Activated gamma-delta T cell treated with Interleukin-2 at 50 U/mL for 16 hours (primary cell): ENCODE data around the gene ACTR6.
"Not testable (repeated sequence)": the region's sequence is repeated elsewhere in the genome, so short reads cannot be mapped to it uniquely, and the experiment has no call there.

ENCODE experiments used
- DNase-seq: peaks from one replicate; pipeline ENCODE4 v3.0.0-alpha.2; 2020

The ACTR6 gene

DNA sequence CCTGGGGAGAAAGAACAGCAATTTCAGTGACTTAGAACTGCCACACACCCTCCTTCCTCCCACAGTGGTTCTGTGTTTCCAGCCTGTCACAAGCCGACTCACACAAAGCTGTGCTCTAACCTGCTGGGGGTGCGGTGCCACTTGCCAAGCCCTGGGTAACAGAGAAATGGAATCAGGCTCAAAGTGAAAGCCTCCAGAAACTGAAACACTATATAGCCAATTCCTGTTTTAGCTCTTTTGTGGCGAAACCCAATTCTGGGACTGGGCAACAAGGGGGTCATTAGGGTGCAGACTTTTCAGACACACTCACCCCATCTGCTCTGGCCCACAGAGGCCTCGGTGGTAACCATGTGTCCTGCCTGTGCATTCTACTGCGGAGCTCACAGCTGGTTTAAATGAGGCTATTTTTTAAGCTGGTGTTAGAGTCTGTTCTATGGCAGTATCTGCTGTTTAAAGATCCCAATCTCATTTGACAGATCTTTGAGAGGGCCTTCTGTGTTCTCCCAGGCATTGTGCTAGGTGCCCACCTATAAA is 15.2 kb upstream of the ACTR6 start:
- no peak for DNase-seq

DNA sequence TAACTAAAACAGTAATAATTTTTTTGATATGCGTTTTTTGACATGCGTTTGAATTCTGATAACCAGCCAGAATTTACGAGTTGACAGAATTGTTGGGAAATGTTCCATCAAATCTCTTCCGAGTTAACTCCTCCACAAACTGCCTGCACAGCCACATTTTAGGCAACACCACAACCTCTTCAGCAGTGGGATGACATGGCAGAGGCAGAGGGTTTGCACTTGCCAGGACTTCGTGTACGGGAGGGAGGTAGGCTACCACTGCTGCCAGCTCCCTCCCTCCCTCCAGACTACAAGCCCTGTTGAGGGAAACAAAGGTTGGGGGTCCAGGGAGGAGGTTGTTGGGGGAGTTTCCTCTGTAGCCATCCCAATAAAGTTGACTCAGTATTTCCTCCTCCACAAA is 14.5 kb upstream of the ACTR6 start:
- DNase-seq = no peak

DNA sequence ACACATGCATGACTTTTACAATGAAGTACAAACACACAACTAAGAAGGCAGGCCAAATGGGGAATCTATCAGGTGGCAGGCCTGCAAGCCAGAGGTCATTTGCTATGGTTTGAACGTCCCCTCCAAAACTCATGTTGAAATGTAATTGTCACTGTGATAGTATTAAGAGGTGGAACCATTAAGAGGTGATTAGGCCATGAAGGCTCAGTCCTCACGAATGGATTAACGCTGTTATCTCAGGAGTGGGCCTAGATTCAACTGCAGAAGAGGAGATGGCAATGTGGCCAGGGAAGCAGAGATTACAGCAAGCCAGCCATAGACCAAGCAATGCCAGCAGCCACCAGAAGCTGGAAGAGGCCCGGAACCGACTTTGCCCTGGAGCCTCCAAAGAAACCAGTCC is 13.5 kb upstream of the ACTR6 start:
- DNase-seq = no peak

DNA sequence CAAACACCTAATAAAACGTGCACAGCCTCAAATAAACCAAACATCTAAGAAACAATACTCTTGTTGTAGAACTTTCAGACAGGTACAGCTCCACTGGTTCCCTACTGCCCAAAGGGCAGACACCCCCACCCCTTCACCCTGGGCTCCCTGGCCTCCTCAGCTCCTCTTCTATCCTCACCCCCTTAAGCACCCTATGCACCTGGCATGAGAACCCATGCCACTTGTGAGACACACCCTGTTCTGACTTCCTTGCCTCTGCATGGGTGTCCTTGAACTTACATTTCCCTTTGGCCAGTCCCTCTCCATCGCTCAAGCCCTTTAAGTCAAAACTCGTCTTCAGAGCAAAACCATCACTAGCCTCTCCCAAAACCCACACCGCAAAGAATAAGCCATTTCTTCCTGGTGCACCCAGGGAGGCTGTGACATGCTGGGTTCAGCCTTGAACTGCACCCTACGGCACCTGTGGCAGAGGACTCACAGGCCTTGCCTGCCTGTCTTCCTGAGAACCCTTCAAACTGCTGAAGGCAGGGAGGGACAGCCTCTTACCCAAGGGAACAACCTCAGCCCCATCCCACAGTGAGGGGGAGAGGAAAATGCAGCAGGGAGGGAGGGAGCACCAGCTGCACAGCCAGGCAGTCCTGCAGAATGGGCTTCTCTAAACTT is 12.6 kb upstream of the ACTR6 start:
- DNase-seq = no peak

DNA sequence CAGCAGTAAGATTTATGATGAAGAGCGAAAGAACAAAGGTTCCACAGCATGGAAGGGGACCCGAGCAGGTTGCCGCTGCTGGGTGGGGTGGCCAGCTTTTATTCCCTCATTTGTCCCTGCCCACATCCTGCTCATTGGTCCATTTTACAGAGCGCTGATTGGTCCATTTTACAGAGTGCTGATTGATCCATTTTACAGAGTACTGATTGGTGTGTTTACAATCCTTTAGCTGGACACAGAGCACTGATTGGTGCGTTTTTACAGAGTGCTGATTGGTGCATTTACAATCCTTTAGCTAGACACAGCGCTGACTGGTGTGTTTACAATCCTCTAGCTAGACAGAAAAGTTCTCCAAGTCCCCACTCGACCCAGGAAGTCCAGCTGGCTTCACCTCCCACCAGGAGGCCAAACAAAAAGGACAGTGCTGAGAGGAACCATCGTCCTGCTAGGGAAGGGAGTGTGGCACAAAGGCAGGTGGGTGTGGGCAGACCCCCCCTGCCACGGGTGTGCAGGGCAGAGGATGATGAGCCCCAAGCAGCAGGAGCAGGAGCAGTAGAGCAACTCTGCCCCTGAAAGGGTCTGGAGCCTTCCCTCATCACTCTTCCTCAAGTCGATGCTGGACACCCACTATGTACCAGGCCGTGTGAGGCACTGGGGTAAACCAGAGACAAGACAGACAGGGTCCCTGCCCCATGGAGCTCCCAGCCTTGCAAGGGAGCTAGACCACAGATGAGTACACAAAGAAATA is 11.6 kb upstream of the ACTR6 start:
- DNase-seq = not testable (repeated sequence)

DNA sequence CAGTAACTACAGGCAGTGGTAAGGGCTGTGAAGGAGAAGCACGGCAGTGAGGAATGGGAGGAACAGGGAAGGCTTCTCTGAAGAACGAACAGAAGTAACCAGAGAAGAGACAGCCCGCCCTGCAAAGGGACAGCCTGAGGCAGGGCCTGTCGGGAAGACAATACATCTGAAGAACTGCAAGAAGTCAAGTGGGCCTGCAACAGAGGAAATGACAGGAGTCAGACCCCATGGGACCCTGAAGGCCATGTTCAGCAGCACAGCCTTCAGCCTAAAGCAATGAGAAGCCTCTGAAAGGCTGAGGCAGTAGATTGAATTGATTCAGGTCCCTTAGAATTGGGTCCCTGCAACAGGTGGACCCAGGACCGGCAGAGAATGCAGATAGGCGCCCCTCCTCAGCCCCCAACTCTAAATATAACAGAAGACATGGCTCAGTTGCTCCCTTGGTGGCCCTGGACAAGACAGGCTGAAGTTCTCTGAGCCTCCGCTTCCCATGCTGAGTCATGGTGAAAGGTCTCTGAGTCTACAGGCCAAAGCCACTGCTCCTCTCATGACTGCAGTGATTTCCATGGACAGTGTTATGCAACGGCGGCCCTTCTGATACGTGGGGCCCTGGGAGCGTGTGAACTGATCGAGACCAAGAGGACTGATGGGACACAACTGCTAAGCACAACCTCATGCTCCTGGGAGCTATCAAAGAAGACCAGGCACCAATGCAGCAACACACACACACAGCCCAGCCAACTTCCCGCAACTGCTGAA is 10.8 kb upstream of the ACTR6 start:
- no peak for DNase-seq

DNA sequence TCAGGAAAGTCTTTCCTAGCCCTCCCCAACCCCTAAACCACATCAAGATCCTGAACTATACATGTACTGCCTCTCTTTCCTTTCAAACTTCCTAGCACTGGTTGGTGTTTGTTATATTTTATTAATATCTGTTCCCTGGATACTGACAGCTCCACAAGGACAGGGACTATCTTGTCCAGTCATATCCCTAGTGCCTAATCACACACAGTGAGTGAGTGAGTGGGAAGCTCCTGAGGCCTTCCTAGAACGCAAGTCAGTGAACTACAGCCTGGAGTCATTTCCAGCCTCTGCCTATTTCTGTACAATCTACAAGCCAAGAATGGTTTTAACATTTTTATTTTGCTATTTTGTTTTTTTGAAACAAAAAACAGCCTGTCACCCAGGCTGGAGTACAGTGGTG is 7.5 kb upstream of the ACTR6 start:
- DNase-seq = no peak

DNA sequence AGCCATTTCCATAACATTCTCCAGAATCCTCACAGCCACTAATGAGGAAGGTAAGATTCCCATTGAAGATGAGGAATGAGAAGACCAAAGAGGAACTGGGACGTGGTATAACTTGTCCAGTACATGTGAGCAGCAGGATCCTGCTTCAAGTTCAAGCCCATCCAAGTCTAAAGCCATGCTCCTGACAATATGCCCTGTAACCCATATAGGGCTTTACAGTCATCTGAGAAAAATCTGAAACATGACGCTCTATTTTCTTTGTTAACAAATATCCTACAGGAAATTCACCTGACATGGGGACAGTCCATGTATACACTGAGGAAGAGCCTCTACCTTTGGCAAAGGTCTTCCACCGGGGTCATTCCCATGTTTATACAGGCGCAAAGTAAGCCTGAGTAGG is 3.1 kb upstream of the ACTR6 start:
- DNase-seq = no peak

DNA sequence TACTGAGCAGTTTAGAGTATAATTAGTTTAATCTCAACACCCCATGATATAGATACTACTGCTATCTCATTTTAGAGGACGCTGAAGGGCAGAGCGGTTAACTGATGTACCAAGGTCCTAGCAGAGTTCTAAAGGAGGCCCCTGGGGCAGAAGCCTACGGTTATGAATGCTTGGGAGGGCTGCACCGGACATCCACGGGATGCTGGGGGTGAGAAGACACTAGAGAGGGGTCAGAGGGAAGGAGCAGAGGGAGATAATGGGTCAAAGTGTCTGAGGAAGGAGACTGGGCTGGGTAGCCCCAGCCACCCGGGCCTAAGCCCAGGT is 1.6 kb upstream of the ACTR6 start:
- no peak for DNase-seq

DNA sequence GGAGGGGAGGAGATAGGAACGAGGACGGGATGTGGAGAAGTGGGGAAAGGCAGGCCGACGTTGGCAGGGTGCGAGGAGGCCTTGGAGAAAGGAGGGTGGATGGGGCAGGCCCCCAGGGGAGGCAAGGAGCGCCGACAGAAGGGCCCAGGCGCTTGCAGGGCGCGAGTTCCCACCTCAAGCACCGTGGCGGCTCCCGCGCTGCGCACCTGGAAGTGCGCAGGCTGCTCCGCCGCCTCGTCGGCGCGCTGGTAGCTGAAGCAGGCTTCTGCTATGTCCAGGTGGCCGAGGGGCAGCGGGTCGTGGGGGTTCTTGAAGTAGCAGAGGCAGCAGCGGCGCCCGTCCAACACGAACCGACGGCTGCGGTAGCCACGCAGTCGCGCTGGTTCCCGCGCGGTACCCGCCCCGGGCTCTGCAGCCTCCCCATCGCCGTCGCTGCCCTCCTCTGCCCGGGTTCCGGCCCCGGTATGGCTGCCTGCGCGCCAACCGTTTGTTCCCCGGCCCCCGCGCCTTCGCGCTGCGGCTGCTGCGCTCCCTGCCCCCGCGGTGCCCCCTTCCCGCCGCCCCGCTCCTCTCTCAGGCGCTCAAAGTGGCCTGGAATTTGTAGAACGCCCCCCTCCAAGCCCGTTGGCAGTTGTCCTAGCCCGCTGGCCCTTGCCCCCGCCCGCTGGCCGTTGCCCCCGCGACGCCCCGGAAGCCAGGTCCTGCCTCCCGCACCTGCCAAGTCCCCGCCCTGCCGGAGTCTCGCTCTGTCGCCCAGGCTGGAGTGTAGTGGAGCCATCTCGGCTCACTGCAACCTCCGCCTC is 1.1 kb upstream of the ACTR6 start:
- DNase-seq = peak; percentile 75

DNA sequence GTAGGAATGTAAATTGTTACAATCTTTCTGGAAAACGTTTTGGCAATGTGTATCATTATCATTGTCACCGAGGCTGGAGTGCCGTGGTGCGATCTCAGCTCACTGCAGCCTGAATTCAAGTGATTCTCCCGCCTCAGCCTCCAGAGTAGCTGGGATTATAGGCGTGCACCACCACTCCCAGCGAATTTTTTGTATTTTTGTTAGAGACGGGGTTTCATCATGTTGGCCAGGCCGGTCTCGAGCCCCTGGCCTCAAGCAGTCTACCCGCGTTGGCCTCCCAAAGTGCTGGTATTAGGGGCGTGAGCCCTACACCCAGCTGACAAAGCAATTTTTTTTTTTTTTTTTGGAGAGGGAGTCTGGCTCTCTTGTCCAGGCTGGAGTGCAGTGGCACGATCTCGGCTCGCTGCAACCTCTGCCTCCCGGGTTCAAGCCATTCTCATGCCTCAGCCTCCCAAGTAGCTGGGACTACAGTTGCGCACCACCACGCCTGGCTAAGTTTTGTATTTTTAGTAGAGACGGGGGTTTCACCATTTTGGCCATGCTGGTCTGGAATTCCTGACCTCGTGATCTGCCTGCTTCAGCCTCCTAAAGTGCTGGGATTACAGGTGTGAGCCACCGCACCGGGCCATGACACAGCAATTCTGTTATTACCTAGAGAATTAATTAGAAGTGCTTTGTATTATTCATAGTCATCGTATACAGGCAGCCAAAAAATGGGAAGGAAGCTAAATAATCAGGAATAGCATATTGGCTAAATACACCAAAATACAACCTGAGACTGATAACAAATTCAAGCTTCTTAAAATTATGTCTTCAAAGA is 1.2 kb downstream of the ACTR6 start:
- DNase-seq = no peak

DNA sequence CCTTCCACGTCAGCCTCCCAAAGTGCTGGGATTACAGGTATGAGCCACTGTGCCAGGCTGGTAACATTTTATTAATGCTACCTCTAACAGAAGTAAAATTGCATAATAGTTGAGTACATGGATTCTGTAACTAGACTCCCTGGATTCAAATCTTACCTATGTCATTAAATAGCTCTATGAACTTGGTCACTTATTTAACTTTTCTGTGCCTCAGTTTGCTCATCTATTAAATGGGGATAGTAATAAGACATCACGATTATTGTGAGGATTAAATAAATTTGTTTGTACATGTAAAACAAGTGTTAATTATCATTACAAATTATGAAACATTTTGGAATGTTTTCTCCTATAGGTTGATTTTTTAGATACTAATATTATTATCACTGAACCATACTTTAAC is 6.7 kb downstream of the ACTR6 start:
- DNase-seq = no peak

DNA sequence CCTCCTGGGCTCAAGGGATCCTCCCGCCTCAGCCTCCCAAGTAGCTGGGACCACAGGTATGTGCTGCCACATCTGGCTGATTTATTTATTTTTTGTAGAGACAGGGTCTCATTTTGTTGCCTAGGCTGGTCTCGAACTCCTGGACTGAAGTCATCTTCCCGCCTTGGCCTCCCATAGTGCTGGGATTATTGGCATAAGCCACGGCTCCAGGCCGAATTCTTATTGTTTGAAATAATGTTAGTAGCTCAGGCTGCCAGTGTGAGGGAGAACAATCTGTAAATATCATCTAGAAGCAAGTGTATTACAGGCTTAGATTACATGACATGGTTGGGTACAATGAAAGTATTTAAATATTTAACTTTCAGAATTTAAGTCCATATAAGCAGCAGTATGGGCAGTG is 8.2 kb downstream of the ACTR6 start:
- DNase-seq = no peak

DNA sequence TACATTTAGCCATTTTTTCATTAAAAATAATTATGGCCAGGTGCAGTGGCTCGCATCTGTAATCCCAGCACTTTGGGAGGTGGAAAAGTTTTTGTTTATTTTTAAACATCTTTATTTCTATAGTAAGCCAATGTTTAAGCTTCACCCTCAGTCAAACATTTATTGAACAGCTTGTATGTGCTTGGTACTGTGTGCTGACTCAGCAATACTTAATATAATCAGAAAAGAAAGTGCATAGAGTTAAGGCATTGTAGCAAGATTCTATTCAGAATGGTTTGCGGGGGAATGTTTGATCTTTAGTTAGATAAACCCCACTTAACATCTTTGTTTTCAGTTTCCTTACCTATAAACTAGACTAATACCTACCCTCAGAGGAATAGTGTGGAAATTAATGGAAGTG is 11.1 kb downstream of the ACTR6 start:
- no peak for DNase-seq

DNA sequence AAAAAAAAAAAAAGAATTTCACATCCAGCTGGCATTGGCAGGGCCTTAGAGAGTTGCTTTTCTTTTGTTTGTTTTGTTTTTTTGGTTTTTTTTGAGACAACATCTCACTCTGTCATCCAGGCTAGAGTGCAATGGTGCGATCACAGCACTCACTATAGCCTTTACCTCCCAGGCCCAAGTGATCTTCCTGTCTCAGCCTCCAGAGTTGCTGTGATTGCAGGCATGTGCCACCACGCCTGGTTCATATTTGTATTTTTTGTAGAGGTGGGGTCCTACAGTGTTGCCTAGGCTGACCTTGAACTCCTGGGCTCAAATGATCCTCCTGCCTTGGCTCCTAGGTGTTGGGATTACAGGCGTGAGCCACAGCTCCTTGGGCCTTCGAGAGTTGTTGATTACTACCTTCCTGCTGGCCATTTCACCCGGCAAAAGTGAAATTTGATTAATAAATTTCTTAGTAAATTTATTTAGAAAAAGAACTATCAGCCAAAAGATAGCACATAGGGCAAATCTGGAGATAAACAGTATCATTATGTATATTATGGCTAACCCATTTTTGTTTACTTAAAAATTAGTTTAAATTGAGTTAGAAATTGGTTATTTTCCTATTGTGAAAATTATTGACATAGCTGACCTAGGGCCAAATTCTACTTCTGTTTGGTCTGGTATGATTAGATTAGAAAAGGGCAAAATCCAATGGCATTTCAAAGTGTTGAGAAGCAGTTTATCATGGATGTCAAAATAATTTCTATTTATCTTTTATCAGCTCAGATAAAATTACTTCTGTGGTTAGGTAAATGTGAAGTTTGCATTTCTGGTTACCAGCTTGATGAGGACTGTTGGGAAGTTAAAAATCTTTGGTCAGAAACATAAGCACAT is 12.6 kb downstream of the ACTR6 start:
- DNase-seq = no peak

DNA sequence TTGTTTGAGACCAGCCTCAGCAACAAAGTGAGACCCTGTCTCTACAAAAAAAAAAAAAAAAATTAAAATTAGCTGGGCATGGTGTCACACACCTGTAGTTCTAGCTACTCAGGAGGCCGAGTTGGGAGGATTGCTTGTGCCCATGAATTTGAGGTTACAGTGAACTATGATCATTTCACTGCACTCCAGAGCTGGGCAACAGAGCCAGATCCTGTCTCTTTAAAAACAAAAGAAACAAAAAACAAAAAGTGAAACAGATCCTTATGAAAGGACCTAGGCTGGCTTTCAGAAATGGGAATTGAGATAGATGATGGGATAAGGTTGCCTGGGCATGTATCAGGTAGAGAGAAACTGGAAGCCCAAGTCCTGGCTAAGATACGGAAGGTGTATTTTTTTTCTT is 13.9 kb downstream of the ACTR6 start:
- DNase-seq = no peak

DNA sequence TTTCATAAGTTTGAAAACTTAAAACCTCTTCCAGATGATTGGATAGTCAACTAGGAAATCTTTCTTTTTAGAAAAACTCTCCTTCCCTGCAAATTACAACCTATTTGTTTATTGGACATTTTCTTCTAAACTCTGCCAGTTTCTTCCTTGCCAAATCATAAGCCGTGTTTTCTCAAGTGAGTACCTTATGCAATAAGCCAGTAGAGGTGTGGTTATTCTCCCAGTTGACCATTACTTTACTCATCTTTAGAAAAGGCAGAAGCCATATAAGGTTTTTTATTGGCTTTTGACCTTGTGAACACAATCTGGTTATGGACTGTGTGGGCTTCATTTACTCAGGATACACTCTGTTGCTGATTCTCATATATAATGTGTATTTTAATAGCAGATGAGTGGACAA is 14.6 kb downstream of the ACTR6 start:
- no peak for DNase-seq

DNA sequence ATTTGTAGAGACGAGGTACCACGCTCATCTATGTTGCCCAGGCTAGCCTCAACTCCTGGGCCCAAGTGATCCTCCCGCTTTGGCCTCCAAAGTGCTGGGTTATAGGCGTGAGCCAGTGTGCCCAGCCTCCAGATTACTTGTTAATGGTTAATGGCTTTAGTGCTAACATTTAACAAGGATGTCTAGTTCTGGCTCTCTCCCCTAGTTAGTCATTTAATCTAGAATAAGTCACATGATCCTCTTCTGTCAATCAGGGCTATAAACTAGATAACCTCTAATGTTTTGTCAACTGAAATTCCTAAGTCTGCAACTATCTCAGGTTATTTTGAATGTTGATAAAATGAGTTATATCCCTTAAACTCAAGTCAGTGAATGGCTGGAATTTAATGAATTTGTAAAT is 15.7 kb downstream of the ACTR6 start:
- no peak for DNase-seq

DNA sequence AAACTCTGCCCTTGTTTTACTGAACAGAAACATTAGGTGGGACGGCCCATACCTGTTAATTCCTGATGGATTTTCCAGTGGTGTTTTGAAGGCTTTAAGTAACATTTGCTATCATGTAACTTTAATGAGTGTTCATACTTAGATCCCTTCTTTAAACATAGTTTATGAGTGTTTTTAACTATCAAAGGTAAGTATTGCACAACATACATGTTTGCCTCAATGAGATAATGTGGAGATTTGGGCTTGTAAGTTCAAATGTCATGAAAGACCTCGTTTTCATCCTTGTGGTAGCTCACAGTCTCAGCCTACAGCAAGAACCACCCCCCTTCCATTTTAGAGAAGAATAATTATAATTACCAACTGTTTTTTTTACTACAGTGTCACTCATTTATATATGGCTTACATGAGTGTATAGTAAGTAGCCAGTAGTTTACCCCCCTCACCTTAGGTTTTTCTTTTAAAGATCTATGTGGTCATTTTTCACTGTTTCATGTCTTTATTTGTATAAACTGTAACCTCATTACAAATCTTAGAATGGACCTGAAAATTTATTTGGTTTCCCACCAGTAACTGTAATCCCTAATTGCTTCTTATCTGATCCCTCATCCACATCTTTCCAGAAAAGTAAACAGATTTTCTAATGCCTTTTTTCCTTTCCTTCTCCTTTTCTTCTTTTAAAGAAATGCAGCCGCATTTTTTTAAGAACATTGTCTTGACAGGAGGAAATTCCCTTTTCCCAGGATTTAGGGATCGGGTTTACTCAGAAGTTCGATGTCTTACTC is 18.9 kb downstream of the ACTR6 start:
- no peak for DNase-seq

DNA sequence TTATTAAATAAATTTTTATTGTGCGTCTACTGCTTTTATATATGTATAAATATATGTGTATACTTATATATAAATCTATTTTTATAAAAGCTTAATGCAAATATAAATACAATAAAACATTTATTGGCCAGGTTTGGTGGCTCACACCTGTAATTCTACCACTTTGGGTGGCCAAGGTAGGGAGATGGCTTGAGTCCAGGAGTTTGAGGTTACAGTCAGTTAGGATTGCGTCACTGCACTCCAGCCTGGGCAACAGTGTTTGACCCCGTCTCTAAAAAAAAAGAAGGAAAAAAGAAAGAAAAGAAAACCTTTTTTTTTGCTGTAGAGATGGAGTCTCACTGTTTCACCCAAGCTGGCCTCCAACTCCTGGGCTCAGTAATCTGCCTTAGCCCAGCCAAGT is 20.9 kb downstream of the ACTR6 start:
- DNase-seq = no peak
